Adrenal gland (tissue), 19 donors: ENCODE measurements around the gene METTL25B. TPM values are rescaled to one million over a fixed set of nuclear protein-coding genes. Genes with fewer than 3 reads are reported as not detected.

Experiments
- DNase-seq, 7 donors: peaks; one replicate each; pipeline ENCODE4 v3.0.0-alpha.2; 2019 to 2020
- H3K27ac ChIP-seq, 5 donors: fragments of 200-600 bp; sonication (generic) in 4 of 5; 1 replicate in 3 of 5; 2 replicates in 2 of 5; pipeline versions ENCODE4 v1.5.1 to v1.8.0; 2016 to 2020; ENCODE audit warnings: mild to moderate bottlenecking in 1 of 5
- H3K27me3 ChIP-seq: fragments of 200-600 bp; 2 replicates; pipeline ENCODE4 v1.8.0; 2021
- H3K36me3 ChIP-seq, 2 donors: fragments of 200-600 bp; replicated peaks in 1 of 2; 1 replicate in 1 of 2; 2 replicates in 1 of 2; pipeline versions ENCODE4 v1.5.1 to v1.8.0; 2018 to 2022
- H3K4me1 ChIP-seq, 2 donors: fragments of 200-600 bp; replicated peaks in 1 of 2; 1 replicate in 1 of 2; 2 replicates in 1 of 2; pipeline versions ENCODE4 v1.5.1 to v1.8.0; 2018 to 2021
- H3K4me3 ChIP-seq, 4 donors: fragments of 200-600 bp; sonication (generic) in 3 of 4; one replicate each; pipeline ENCODE4 v1.5.1; 2016 to 2018
- H3K9me3 ChIP-seq, 3 donors: fragments of 200-600 bp; sonication (generic) in 1 of 3; replicated peaks in 1 of 3; 1 replicate in 2 of 3; 2 replicates in 1 of 3; pipeline versions ENCODE4 v1.5.1 to v1.8.0; 2016 to 2021
- CTCF ChIP-seq, 6 experiments: fragments of 450-650 bp in 4 of 6; fragments of 200-600 bp in 2 of 6; sonication (generic) in 1 of 6; IDR thresholded peaks; 1 replicate in 5 of 6; 2 replicates in 1 of 6; pipeline versions ENCODE4 v1.5.1 to v1.8.0; 2016 to 2021; ENCODE audit warnings: antibody characterized with exemption in 6 of 6, mild to moderate bottlenecking in 2 of 6, moderate library complexity in 1 of 6
- POLR2A ChIP-seq, 2 donors: fragments of 450-650 bp; IDR thresholded peaks; one replicate each; pipeline ENCODE4 v1.6.1; 2017; ENCODE audit warnings: antibody characterized with exemption in 2 of 2, mild to moderate bottlenecking in 2 of 2, moderate library complexity in 1 of 2
- WGBS, 4 donors: extraction: QIAGEN DNeasy Blood & Tissue Kit in 2 of 4; methylation state at CpG; one replicate each; pipeline versions ENCODE4 v1.1.5 to v1.1.7; 2013 to 2017; 5-methylcytosine and 5-hydroxymethylcytosine counted together
- intact Hi-C, 2 donors: fragments of 100-400 bp; cut with DNase I; formaldehyde crosslinking; loops; one replicate each; pipeline versions ENCODE4 v1.14.1 to v1.15.0; 2022 to 2023
- long read RNA-seq, 10 donors: library from polyadenylated mRNA in 3 of 10; unstranded in 2 of 10; stranded (forward) in 1 of 10; transcript quantifications; one replicate each; pipeline ENCODE4 v2.0.0 and lab custom pipeline, GENCODE V29; 2021 to 2026
- polyA plus RNA-seq, 3 donors: library from polyadenylated mRNA; stranded (reverse); fragments of 200-250 nt in 2 of 3; fragments of 350-450 nt in 1 of 3; fragmentation: Illumina TruSeq in 1 of 3; extraction: RNeasy Lipid Tissue Mini Kit (QIAGEN cat#74804) in 1 of 3; gene quantifications; one replicate each; pipeline ENCODE4 v1.2.3, GENCODE V29; 2013 to 2014
- total RNA-seq, 9 donors: library from RNA; depleted of rRNA in 4 of 9; stranded (reverse); fragments of >200 nt in 4 of 9; fragments of 120-200 nt in 1 of 9; fragmentation: NEBNext Ultra II Directional in 1 of 9; extraction: Animal tissue kit (Norgen Biotek cat#: 25700) in 1 of 9; gene quantifications; one replicate each; pipeline versions ENCODE4 v1.1.0 to v1.2.4, GENCODE V29; 2013 to 2023
- donor health status: healthy with polysubstance abuse.
- donor health status: Bipolar disorder and iron deficiency.
- donor health status: DM: yes; HTN: yes; CAD: no.
- donor health status: DM: no; HTN: no; CAD: no.
- donor health status: DM: no; HTN: no; CAD: no.
- donor health status: DM: yes; HTN: yes; CAD: no.

METTL25B gene
- total RNA-seq: 100 to 1,000 TPM in 1 of 9 donors, 10 to 100 TPM in 8; 22.3 to 140 (median 28.9) TPM
- 100 to 1,000 TPM in 1 of 3 donors, 10 to 100 TPM in 2; 17.4 to 127 (median 68.6) TPM for polyA plus RNA-seq
- long read RNA-seq, donor 1, partial matches to known transcripts: 78 of 234 reads
- long read RNA-seq, donor 1, other reads (novel, unspliced or antisense): 152 of 234 reads
- long read RNA-seq, donor 2, partial matches to known transcripts: 0 of 1 reads
- long read RNA-seq, donor 2, other reads (novel, unspliced or antisense): 0 of 1 reads
- long read RNA-seq, donor 3, partial matches to known transcripts: 0 of 4 reads
- long read RNA-seq, donor 3, other reads (novel, unspliced or antisense): 0 of 4 reads
- long read RNA-seq, donor 4, partial matches to known transcripts: 0 of 11 reads
- long read RNA-seq, donor 4, other reads (novel, unspliced or antisense): 6 of 11 reads
- long read RNA-seq, donor 5, transcript RRNAD1-201 (8 exons, 2,254 nt): major isoform, 7 of 23 reads
- long read RNA-seq, donor 5, partial matches to known transcripts: 0 of 23 reads
- long read RNA-seq, donor 5, other reads (novel, unspliced or antisense): 13 of 23 reads
- long read RNA-seq, donor 6, partial matches to known transcripts: 1 of 7 reads
- long read RNA-seq, donor 6, other reads (novel, unspliced or antisense): 1 of 7 reads
- long read RNA-seq, donor 7: 0 reads
- long read RNA-seq, donor 8, partial matches to known transcripts: 133 of 269 reads
- long read RNA-seq, donor 8, other reads (novel, unspliced or antisense): 133 of 269 reads
- long read RNA-seq, donor 9, partial matches to known transcripts: 0 of 2 reads
- long read RNA-seq, donor 9, other reads (novel, unspliced or antisense): 0 of 2 reads
- long read RNA-seq, donor 10, partial matches to known transcripts: 0 of 2 reads
- long read RNA-seq, donor 10, other reads (novel, unspliced or antisense): 0 of 2 reads

- Histone ChIP-seq H3K36me3 (peaks cover 0 to 13% of the 10 kb centered on the region in 2 donors), H3K9me3 (no peaks in the 10 kb centered on the region), H3K4me3 (peak within 1 kb of the TSS; percentile 81 to 96 (median 93)), H3K27ac (peak within 1 kb of the TSS; percentile 84 to 98 (median 90)), H3K4me1 (peaks cover 31 to 42% of the 10 kb centered on the region in 2 donors), H3K27me3 (no peaks in the 10 kb centered on the region)
- intact Hi-C loops: loop anchor here in 1 of 2 donors (10.0 kb wide), 1 partner anchor 137 kb away; the partner anchor contains the start of gene NTRK1
- TF ChIP-seq CTCF (IDR thresholded peaks at IDR 0.05) (no peak), POLR2A (IDR thresholded peaks at IDR 0.05) (peak in 1 of 2 donors; percentile 14)
- DNase-seq: peak; percentile 83 to 90 (median 86)
- WGBS, 4 donors: 0 to 1% (median 0%) methylated on average over 8 to 46 of the region's 46 CpGs
Observed at GRCh38 chr1:156727926-156728598, at the start of gene METTL25B. TSS of gene METTL25B (plus strand) at chr1:156728469. CDS start at chr1:156729105, 636 bp downstream.

- WGBS, 4 donors: 39 to 69% (median 54%) methylated on average over 2 of the region's 2 CpGs
- no peak for TF ChIP-seq POLR2A (IDR thresholded peaks at IDR 0.05)
- TF ChIP-seq CTCF (IDR thresholded peaks at IDR 0.05): no peak
Observed at GRCh38 chr1:156680056-156680455, 48.2 kb upstream of the METTL25B start.

GRCh38 chr1:156681196-156681960 lies 46.9 kb upstream of the METTL25B start:
- Histone ChIP-seq H3K4me3 (no peak overlapping the region), H3K4me1 (peaks cover 0 to 14% of the 10 kb centered on the region in 2 donors), H3K27me3 (peaks cover 35% of the 10 kb centered on the region), H3K9me3 (no peaks in the 10 kb centered on the region), H3K27ac (no peak overlapping the region), H3K36me3 (no peaks in the 10 kb centered on the region)
- no peak for DNase-seq
- intact Hi-C loops: no loop called here
- whole genome bisulfite sequencing, 4 donors: 67 to 76% (median 74%) methylated on average over 5 to 8 of the region's 8 CpGs
- TF ChIP-seq CTCF (IDR thresholded peaks at IDR 0.05) (no peak), POLR2A (IDR thresholded peaks at IDR 0.05) (no peak)

More at GRCh38 chr1:156680056-156680455, 48.2 kb upstream of the METTL25B start:
- H3K27ac ChIP-seq: no peak overlapping the region
- H3K4me3 ChIP-seq: no peak overlapping the region
- no peak for DNase-seq
- no peaks in the 10 kb centered on the region for H3K9me3 ChIP-seq
- H3K27me3 ChIP-seq: peaks cover 36% of the 10 kb centered on the region
- H3K36me3 ChIP-seq: no peaks in the 10 kb centered on the region
- H3K4me1 ChIP-seq: peaks cover 0 to 14% of the 10 kb centered on the region in 2 donors
- intact Hi-C loops: no loop called here
